Embryonic facial prominence (tissue), 1 donor: ENCODE measurements around the gene SPECC1.
"Not testable (repeated sequence)": the region's sequence is repeated elsewhere in the genome, so short reads cannot be mapped to it uniquely, and the experiment has no call there.

ENCODE experiments used
- DNase-seq: peaks from one replicate; pipeline ENCODE4 v3.0.0-alpha.2; 2016; ENCODE audit errors: extremely low spot score

SPECC1 gene

DNA sequence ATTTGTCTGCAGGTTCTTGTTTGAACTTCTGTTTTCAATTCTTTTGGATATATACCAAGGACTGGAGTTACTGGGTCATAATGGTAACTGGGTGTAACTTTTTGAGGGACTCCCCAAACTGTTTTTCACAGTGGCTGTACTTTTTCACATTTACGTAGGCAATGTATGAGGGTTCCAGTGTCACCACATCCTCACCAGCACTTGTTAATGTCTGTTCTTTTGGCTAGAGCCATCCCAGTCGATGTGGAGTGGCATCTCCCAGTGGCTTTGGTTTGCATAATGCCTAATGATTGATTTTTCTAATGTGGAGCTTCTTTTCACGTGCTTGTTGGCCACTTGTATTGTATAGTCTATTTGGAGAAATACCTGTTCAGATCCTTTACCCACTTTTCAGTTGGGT is 59.3 kb downstream of the SPECC1 start:
- no peak for DNase-seq

DNA sequence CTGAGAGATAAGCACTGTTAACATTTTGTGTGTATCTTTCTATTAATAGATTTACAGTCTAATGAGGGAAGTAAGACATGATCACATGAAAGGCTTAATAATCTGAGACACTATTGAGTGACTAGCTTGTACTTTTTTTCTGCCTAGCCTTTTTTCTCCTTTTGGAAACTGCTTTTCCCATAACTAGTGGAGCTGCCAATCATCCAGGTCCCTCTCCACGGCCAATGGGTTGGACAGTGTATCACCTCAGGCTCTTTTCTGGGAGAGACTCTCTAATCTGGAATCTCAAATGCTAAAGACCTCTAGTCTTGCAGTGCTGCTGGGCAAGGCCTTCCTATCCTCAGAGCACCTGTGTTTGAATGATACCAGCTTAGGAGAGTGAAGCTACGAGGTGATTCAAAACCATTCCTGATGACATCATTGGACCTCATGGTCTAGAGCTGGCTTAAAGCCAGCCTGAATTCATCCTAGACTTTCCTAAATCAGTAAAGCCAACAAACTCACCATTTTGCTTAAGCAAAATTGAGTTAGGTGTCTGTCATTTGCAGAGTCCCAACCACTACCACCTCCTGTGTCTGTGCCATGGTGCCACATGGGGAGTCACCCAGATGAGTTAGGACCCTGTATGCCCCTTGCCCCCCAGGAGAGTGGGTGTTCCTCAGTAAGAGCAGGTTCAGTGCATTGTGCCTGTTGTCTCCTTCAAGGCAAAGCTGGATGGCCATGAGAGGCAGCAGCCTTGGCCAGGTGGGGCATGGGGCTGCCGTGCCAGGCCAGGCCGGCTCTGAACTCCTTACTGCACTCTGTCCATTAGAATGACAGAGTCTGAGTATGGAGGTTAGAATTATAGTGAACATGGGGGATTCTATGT is 62.9 kb downstream of the SPECC1 start:
- DNase-seq: no peak

DNA sequence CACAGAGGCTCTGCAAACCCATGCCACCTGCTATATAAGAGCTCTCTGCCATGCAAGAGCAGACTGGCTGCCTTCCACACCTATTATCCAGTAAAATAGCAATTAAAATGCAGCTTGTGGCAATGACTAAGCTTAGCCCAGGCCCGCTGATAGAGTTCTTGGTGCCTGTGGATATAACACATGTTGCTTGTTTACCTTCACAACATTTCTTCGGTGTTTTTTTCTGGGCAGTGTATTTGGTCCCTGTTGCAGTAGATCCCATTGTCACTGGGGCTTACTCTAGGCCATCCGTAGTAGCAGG is 63.5 kb downstream of the SPECC1 start:
- DNase-seq: no peak

DNA sequence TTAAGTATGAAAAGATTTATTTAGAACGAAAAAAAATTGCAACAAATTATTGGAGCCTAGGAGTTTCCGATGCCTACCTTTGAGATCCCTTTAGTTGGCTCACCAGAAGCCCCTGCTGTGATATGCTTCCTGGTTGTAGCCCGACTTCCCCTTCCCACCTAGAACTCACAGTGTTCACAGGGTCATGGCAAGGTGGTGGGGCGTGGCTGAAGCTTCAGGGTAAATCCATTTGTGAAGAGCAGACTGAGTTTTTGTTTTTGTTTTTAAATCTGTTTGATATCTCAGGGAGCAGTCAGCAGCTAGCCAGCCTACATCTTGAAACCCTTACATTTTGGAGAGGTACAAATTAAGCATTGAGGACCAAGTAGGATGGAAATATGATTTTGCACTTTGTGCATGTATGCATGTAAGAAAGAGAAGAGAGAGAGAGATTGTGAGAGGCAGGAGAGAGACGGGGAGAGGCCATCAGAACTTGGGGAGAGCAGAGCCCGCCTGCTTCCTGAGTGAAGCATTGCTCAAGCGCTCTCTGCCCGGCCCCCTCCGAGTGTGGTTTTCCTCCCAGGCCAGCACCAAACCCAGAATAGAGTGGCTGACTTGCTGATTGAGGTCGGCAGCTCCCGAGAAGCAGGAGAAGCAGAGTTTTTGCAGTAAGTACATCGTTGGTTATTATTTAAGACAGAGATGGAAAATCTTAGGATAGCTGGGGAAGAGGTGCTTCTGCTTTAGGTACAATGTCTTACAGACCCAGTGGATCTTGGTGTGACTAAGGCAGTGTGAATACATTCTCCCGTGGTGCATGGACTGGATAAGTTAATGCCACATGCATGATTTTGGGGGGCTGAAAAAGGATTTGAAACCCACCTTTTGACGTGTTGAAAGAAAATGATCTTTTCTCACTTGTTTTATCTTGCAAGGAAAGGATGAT is 64.2 kb downstream of the SPECC1 start:
- no peak for DNase-seq

DNA sequence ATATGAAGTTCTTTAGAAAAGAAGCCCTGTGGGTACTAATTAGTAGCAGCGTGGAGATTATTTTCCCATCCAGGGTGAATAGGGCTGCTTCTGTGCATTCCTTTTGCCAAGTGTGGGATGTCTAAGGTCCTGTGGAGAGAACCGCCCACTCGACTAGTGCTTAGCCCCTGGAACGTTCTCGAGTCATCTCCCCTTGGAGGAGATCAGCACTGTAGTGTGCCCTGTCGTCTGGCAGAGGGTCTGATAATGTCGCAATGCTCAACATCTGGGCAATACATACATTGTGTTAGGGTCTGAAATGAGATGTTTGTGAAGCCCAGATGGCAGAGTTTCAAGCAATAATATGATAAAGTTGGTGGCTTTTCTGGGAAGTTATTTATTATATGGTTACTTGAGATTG is 64.8 kb downstream of the SPECC1 start:
- no peak for DNase-seq

DNA sequence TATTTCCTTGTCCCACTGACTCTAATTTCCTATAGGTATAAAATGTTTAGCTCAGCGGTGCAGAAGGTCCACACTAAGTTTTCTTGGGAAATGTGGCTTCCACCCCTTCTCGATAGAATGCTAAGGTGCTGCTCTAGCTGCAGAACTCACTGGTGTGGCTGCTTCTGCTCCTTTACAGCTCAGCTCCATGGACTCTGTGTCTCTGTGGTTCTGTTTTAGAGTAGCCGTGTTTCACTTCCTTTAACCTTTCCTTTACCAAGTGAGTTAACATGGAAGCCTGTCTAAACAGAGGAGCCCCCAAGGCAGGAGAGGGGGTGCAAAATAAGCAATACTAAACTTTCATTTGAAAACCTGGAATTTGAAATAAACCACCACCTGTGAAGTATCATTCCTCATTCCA is 65.3 kb downstream of the SPECC1 start:
- no peak for DNase-seq

DNA sequence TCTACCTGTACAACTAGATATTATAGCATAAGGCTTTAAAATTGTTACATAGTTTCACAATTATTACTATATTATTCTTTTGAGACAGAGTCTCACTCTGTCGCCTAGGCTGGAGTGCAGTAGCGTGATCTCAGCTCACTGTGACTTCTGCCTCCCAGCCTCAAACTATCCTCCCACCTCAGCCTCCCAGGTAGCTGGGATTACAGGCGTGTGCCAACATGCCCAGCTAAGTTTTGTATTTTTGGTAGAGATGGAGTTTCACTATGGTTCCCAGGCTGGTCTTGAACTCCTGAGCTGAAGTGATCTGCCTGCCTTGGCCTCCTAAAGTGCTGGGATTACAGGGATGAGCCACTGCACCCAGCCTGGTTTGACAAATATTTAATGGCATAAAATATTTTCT is 67.0 kb downstream of the SPECC1 start:
- not testable (repeated sequence) for DNase-seq

DNA sequence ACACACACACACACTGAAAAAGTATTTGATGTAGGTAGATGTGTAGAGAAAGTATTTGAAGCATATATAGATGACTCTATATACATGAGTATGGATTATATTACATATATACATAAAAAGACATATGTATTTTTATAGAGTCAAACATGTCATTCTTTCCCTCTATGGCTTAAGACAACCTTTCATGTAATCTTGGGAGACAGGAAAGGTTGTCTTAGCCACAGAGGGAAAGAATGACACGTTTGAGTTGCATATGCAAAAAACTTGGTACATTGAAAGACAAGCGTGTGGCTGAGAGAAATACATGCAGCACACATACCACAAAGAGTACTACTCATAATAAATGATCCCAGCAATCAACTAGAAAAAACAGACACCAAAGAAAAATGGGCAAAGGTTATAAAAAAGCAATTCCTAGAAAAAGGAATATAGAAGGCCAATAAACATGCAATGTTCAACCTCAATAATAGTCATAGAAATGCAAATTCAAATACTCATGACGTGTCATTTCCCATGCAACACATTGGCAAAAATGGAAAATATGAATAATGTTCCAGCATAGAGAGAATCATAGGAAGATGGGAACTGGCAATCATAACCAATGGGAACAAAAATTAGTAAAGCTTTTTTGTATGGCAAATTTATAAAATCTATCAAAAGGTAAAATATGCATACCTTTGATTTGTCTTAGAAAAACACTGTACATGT is 69.0 kb downstream of the SPECC1 start:
- DNase-seq: no peak

DNA sequence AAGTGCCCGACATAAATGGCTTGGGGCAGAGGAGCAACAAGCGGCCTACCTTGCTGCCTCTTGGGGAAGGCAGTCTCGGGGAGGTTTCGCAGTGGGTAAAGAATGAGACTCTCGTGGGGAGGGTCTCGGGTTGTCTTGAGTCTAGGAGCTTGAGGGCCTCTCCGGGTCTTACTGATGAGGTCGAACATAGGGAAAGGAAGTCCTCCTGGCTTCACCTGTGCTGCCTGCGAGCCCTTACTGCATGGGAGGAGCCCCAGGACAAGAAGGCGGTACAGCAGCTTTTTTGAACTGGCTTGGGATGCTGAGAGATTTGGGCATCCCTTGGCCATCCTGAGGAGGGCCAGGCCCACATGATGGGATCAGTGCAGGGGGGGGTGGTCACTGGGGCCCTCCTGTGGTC is 71.4 kb downstream of the SPECC1 start:
- no peak for DNase-seq

DNA sequence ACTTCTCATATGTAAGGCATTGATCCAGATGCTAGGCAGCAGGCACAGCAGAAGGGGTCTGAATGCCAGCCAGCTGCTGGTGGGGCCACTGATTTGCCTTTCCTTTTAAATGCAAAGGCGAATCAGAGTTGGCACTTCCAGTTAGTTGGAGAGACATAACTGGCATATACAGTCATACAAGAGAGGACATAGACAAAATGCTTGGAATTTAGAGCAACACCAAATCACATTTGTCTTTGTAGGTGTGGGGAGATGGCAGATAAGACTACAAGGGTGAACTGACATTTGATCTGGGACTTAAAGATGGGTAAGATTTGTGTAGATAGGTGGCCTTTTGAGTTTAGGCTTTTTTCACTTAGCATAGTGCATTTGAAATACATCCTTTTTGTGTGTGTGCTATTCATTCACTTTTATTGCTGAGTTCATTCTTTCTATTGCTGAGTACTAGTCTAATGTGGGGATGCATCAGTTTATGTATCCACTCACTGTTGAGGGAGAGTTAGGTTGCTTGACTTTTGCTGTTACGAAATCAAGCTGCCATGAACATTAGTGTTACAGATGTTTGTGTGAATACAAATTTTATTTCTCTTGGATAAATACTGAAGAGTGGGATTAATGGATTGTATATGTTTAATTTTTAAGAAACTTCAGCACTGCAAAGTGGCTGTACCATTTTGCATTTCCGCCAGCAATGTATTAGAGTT is 74.1 kb downstream of the SPECC1 start:
- DNase-seq: no peak

DNA sequence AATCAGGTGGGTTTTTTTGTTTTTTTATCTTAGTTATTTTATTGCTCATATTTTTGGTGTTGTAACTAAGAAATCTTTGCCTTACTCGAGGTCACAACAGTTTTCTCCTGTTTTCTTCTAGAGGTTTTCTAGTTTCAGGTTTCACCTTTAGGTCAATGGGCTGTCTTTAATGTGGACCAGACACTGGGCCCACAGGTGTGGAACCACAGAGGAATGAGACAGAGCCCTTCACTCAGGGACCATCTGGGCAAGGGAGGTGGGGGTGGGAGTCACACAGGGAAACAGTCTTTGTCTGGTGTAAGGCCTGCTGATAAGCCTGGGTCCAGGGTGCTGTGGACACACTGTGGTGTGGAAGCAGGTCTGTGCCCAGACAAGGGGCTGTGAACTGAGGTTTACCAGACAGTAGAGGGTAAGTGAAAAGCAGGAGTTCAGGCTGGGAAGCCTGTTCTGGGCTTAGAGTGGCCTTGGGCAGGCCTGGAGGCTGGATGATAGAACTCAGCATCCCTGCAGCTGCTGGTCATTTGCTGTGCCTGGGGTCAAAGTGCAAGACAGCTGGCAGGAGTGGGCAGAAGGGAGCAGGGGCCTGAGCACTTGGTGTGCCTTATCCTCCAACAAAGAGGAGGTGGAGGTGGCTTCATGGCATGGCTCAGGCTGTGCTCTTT is 75.6 kb downstream of the SPECC1 start:
- no peak for DNase-seq

DNA sequence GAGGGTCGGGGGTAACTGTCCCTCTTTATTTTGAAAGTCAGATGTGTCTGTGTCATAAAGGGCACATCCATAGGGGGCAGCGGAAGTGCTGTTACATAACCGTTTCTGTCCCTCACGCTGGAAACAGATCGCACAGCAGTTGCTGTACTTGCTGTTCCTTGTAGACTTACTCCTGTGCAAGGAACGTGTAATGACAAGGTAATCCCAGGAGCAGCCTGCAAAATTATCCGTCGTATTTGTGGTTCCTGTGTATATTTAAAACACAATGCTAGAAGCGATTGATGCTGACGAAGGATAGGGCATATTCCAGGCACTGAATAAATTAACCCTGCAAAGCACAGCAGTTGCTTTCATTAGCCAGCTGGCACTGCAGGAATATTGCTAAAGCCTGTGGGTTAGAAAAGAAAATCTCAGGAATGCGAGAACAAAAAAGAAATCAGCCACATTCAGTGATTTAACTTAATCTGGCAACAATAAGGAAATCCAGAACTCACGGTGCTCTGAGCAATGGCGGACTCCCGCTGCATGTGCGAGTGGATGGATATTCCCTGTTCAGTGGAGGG is 76.2 kb downstream of the SPECC1 start:
- no peak for DNase-seq

DNA sequence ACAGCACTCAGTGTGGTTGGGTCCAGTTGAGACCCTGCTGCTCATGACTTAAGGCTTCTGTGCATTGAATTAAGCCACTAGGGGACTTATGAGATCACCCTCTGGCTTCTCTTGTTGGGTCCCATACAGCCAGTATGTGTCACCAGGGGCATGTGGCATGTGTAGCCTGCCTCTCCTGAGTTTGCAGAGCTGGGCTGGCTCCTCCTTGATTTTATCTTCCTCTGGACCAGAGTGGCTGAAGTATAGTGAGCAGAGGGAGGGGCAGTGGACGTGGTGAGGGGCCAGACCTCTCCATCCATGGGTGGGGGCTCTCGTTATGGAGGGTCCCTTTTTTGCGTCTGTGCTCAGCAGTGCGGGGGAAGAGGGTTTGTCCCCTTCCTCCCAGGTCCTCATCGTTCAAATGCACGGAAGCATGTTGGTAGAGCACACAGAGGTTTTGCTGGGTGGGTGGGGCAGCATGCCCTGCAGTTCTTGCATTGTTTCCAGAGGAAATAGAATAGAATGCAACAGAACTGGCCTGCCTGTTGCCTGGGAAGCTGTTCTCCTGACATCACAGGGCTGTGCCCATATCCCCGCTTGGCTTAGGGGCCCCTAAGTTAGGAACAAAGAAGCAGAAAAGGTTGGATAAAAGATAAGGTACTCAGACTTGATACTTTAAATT is 77.4 kb downstream of the SPECC1 start:
- DNase-seq: no peak

DNA sequence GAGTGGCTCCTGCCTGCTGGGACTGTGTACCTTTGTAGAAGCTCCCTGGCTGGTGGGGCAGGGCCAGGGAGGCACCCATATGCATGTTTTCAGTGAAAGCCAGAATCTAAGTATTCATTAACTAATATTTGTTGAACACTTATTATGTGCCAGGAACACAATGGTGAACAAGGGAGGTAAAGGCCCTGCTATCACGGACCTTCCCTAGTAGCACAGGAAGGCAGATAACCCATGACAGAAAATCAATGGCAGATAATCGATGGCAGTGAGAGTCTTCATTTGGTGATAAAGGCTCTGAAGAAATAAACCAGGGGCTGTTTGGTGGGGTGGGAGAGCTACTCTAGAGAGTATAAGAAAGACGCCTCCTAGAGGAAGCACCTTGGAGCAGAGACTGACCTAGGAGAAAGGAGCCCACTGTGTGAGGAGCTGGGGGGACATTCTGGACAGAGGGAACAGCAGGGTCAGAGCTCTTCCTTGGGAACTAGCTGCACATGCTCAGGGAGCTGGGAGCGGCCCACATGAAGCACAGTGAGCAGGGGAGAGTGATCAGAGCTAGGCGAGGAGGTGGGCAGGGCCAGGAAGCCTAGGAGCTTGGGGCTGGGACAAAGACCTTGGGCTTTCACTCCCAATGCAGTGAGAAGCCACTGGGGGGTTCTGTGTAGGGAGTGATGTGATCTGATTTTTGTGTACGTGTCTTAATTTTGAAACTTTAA is 78.5 kb downstream of the SPECC1 start:
- DNase-seq: no peak

DNA sequence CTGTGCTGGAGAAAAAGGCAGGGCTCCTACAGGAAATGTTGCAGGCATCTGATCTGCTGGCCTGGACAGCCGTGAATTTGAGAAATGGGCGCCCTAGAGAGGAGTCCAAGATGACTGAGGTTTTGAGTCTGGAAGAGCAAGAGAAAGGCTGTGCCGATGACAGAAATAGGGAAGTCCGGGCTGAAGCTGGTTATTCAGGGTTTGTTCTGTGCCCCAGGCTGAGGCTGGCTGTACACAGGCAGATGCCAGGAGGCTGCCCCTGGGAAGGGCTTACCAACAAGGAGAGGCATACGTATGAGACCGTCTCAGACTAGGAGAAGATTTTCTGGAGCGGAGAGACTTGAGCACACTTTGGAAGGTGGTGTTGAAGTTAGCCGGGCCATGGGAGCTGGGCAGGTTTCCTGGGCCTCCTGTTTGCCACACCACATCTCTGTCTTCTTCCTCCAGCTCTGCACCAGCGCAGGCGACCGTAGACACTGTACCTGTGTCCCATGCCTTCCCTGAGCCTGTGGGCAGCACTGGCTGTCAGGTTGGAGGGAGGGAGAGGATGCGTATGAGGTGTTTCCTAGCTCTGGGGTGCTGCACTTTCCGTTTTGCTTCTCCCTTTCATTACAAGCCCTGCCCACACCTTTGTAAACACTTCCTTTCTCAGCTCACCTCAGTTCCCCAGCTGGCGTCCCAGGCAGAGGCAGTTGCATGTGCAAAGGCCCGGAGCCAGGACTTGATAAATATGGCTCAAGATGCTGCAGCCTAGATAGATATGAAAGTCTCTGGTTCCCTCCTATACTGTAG is 80.8 kb downstream of the SPECC1 start:
- no peak for DNase-seq

DNA sequence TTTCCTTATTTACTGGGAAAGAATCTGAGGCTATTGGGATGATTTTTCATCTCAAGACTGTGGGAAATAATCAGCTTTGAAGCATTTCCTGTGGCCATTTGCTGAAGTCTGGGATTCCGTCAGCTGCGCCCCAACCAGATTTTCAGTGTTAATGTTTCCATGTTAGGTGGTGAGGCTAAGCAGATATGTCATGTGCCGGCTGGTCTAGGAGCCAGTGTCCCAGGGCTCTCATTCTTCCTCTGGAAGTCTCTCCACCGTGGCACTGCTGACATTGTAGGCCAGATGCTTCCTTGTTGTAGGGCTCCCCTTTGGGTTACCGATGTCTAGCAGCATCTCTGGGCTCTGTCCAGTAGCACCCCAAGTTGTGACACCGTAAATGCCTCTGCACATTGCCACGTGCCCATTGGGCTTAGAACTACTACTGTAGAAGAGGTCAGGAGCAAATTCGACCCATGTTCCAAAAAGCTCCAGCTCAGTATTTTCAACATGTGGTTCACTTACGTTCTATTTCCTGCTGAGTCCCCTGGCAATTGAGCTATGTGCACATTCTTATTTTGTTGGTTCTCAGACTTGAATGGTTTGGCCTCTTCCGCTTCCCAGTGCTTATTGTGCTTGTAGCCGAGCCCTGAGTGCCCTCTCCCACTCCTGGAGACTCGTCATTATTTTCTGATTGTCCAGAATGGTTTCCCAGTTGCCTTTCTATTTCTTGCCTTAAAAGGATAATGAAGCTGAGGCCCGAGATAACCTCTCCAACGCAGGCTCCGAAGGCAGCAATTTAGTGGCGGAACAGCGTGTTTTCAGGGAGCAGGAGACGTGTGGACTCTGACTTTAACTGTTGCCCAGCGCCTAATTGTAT is 82.2 kb downstream of the SPECC1 start:
- no peak for DNase-seq

DNA sequence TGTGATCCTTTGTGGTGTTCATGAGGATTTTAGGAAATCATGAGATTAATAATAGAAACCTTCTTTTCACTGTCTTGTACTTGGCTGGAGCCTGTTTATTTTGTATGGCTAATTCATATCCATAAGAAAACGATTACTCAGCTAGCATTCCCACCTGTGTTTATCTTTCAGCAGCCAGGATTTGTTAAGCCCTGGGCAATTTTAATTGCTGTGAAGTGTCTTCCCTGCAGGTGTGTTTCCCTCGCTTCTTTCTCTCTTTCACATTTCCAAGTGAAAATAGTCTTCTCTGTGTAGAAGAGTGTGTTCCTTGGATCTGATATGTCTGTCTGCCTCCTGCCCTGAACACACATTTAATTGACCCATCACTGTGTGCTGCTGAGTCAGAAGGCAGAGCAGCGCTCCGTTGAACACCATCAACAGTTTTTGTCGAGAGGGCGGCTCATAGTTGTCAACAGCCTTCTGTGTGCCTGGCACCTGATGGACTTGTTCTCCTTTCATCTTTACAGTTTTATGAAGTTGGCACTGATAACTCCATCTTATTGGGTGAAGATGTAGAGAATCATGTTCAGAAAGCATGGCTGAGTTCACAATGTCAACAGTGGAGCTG is 83.2 kb downstream of the SPECC1 start:
- no peak for DNase-seq
